CD4-positive, alpha-beta memory T cell (primary cell): ENCODE results near the gene FADS2. TPM values are rescaled to one million over a fixed set of nuclear protein-coding genes. Genes with fewer than 3 reads are reported as not detected.
"Not testable (repeated sequence)": the region's sequence is repeated elsewhere in the genome, so short reads cannot be mapped to it uniquely, and the experiment has no call there.

ENCODE experiments used
- CTCF ChIA-PET: fragments of 350-600 bp; sonication (Branson Sonifier 250); formaldehyde crosslinking; loops from one replicate; lab custom pipeline; 2021; ENCODE audit warnings: inconsistent platforms; ENCODE audit not compliant: partially characterized antibody; lab: Charles Lee
- POLR2A ChIA-PET: fragments of 350-600 bp; sonication (Branson Sonifier 250); formaldehyde crosslinking; loops from one replicate; lab custom pipeline; 2021; ENCODE audit not compliant: partially characterized antibody; lab: Charles Lee
- DNase-seq, 5 donors: peaks; one replicate each; pipeline versions ENCODE4 v3.0.0 to v3.0.0-alpha.2; 2020 to 2022; ENCODE audit warnings: mixed read lengths in 1 of 5
- H3K27ac ChIP-seq: one replicate; pipeline ENCODE4 v1.7.0; 2013; ENCODE audit warnings: low read depth, low read length
- H3K27me3 ChIP-seq: 2 replicates; pipeline ENCODE4 v1.7.0; 2013; ENCODE audit warnings: mild to moderate bottlenecking, low read length, moderate library complexity; ENCODE audit not compliant: insufficient read depth
- H3K36me3 ChIP-seq: 2 replicates; pipeline ENCODE4 v1.7.0; 2013; ENCODE audit warnings: mild to moderate bottlenecking, low read length, moderate library complexity; ENCODE audit not compliant: insufficient read depth
- H3K4me1 ChIP-seq: 2 replicates; pipeline ENCODE4 v1.7.0; 2013; ENCODE audit warnings: mild to moderate bottlenecking, low read length, moderate library complexity; ENCODE audit not compliant: insufficient read depth
- H3K4me3 ChIP-seq, 2 donors: one replicate each; pipeline ENCODE4 v1.7.0; 2013; ENCODE audit warnings: low read length in 2 of 2, mild to moderate bottlenecking in 1 of 2
- H3K9me3 ChIP-seq, 2 donors: one replicate each; pipeline ENCODE4 v1.7.0; 2013; ENCODE audit warnings: low read length in 2 of 2, control low read depth in 1 of 2; ENCODE audit not compliant: control insufficient read depth in 1 of 2
- H3K27ac Mint-ChIP-seq, 7 donors: one replicate each; pipeline ENCODE4 v1.8.0; 2020 to 2021; ENCODE audit warnings: mixed read lengths in 7 of 7, mild to moderate bottlenecking in 6 of 7, inconsistent platforms in 3 of 7, moderate library complexity in 3 of 7
- H3K27me3 Mint-ChIP-seq, 2 donors: one replicate each; pipeline ENCODE4 v1.8.0; 2020 to 2021; ENCODE audit warnings: mixed read lengths in 2 of 2
- H3K36me3 Mint-ChIP-seq, 2 donors: one replicate each; pipeline ENCODE4 v1.8.0; 2020 to 2021; ENCODE audit warnings: mixed read lengths in 2 of 2, inconsistent platforms in 1 of 2, mild to moderate bottlenecking in 1 of 2
- H3K4me1 Mint-ChIP-seq, 4 donors: one replicate each; pipeline ENCODE4 v1.8.0; 2020 to 2021; ENCODE audit warnings: mixed read lengths in 4 of 4, mild to moderate bottlenecking in 1 of 4
- H3K4me3 Mint-ChIP-seq, 8 donors: one replicate each; pipeline ENCODE4 v1.8.0; 2020 to 2021; ENCODE audit warnings: mixed read lengths in 8 of 8, mild to moderate bottlenecking in 7 of 8, moderate library complexity in 6 of 8, inconsistent platforms in 3 of 8
- H3K9me3 Mint-ChIP-seq, 8 donors: one replicate each; pipeline ENCODE4 v1.8.0; 2020 to 2021; ENCODE audit warnings: mixed read lengths in 8 of 8, mild to moderate bottlenecking in 5 of 8, inconsistent platforms in 3 of 8, moderate library complexity in 1 of 8
- intact Hi-C: fragments of 100-400 bp; cut with micrococcal nuclease; formaldehyde crosslinking; loops from one replicate; pipeline ENCODE4 v1.15.1; 2023
- polyA plus RNA-seq, 2 donors: library from polyadenylated mRNA; unstranded; fragments of 300-500 nt; fragmentation: Illumina TruSeq; gene quantifications; one replicate each; pipeline ENCODE4 v1.2.3, GENCODE V29; 2021
- total RNA-seq, 2 experiments: library from RNA; stranded (reverse); gene quantifications; one replicate each; pipeline ENCODE4 v1.2.3, GENCODE V29; 2021

The FADS2 gene
- total and polyA plus RNA-seq, 4 experiments from 2014 or later = 0.06 to 0.94 (median 0.47) TPM

DNA sequence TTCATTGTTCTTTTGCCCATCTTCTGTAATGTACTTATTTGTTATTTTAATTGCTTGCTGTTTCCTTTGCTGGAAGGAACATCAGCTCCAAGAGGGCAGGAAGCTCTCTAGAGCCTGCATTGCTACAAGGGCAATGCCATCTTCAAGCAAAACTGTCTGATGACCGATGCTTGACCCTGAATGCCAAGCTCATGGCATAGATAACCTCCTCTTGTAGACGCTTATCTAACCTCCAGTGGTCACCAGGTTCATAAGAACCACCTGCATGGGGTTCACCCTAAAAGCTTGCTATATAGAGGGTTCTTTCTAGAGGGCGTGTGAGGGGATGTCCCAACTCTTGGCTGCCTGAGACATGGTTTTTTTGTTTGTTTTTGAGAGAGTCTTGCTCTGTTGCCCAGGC is 46.8 kb downstream of the FADS2 start:
- H3K36me3 ChIP-seq = no peaks in the 10 kb centered on the region
- no peak overlapping the region for H3K27ac Mint-ChIP-seq
- H3K4me1 ChIP-seq = peaks cover 4% of the 10 kb centered on the region
- peaks cover 2 to 6% of the 10 kb centered on the region in 2 donors for H3K27me3 Mint-ChIP-seq
- H3K27me3 ChIP-seq = no peaks in the 10 kb centered on the region
- POLR2A ChIA-PET = no interaction called here
- H3K4me3 ChIP-seq = no peak overlapping the region
- intact Hi-C loops = no loop called here
- H3K9me3 Mint-ChIP-seq = no peaks in the 10 kb centered on the region
- H3K4me1 Mint-ChIP-seq = peaks cover 4 to 7% (median 5%) of the 10 kb centered on the region in 4 donors
- no peaks in the 10 kb centered on the region for H3K36me3 Mint-ChIP-seq
- no peak for DNase-seq
- CTCF ChIA-PET = interaction anchor here (0.7 to 3.7 kb wide), 6 partner anchors 10 to 526 kb away, joined by 3 to 21 read pairs (median 4); no protein-coding TSS in a partner anchor
- no peak overlapping the region for H3K27ac ChIP-seq
- no peaks in the 10 kb centered on the region for H3K9me3 ChIP-seq
- no peak overlapping the region for H3K4me3 Mint-ChIP-seq

DNA sequence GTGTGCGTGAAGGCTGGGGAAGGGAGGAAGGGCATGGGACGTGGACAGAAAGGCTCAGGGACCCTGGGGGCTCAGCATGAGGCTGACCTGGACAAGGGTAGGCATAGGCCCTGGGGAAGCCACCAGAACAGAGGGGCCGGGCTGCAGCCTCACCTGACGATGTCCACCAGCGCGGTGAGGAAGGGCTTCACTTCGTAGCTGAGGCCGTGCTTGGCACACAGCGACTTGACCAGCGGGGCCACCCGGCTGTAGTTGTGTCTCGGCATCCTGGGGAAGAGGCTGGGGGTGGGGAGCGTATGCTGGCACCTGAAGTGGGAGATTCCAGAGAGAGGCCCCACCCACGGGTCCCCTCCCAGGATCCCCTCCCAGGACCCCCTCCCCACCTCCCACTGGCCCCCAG is 47.6 kb downstream of the FADS2 start:
- Mint-ChIP-seq H3K4me1 (peaks cover 4 to 7% (median 5%) of the 10 kb centered on the region in 4 donors), H3K36me3 (no peaks in the 10 kb centered on the region), H3K9me3 (no peaks in the 10 kb centered on the region), H3K4me3 (no peak overlapping the region), H3K27ac (no peak overlapping the region), H3K27me3 (peaks cover under 1 to 6% of the 10 kb centered on the region in 2 donors)
- Histone ChIP-seq H3K36me3 (no peaks in the 10 kb centered on the region), H3K27me3 (no peaks in the 10 kb centered on the region), H3K4me1 (peaks cover 4% of the 10 kb centered on the region), H3K9me3 (no peaks in the 10 kb centered on the region), H3K27ac (no peak overlapping the region), H3K4me3 (no peak overlapping the region)
- intact Hi-C loops = no loop called here
- DNase-seq = no peak
- ChIA-PET CTCF (interaction anchor here (1.1 to 1.3 kb wide), 2 partner anchors 9 to 21 kb away, joined by 3 to 4 read pairs; no protein-coding TSS in a partner anchor), POLR2A (no interaction called here)

DNA sequence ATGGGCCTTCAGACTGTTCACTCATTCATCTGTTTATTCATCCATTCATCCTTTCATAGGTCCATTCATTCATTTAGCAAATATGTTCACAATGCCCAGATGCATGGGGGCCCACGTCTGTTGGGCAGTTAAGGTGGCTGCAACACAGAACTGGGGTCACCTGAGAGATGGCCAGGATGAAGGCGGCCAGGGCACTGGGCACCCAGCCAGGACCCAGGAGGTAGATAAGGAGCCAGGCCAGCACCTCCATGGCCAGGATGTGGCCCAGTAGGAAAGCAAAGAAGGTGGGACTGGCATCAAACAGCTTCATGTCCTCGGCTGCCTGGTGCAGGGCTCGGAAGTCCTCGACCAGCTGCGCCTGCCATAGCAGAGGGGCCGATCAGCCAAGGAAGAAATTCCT is 51.1 kb downstream of the FADS2 start:
- no peaks in the 10 kb centered on the region for H3K4me1 Mint-ChIP-seq
- no peaks in the 10 kb centered on the region for H3K27me3 Mint-ChIP-seq
- no peak overlapping the region for H3K4me3 ChIP-seq
- no peaks in the 10 kb centered on the region for H3K36me3 ChIP-seq
- no peaks in the 10 kb centered on the region for H3K4me1 ChIP-seq
- no peak overlapping the region for H3K4me3 Mint-ChIP-seq
- no peaks in the 10 kb centered on the region for H3K9me3 Mint-ChIP-seq
- POLR2A ChIA-PET = no interaction called here
- no peak for DNase-seq
- intact Hi-C loops = no loop called here
- no peaks in the 10 kb centered on the region for H3K27me3 ChIP-seq
- no peak overlapping the region for H3K27ac Mint-ChIP-seq
- H3K36me3 Mint-ChIP-seq = no peaks in the 10 kb centered on the region
- H3K9me3 ChIP-seq = no peaks in the 10 kb centered on the region
- CTCF ChIA-PET = interaction anchor here (0.6 to 6.8 kb wide), 3 partner anchors 19 to 229 kb away, joined by 3 to 49 read pairs (median 6); no protein-coding TSS in a partner anchor
- H3K27ac ChIP-seq = no peak overlapping the region

DNA sequence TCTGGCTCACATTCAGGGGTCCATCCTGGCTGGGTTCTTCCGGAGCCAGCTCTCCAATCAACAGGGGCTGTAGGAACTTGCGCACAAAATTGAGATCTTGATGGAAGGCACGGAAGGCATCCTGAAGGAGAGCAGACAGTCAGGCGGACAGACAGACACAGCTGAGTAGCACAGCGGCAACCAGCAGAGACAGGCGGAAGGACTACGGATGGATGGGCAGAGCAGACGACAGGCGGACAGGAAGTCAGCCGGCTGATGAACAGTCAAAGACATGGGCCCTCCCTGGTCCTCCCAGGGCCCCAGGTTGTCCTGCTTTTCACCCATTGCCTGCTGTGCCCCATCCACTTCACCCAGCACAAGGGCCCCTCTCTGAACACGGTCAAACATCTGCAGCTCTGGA is 51.9 kb downstream of the FADS2 start:
- intact Hi-C loops = no loop called here
- POLR2A ChIA-PET = no interaction called here
- DNase-seq = no peak
- Mint-ChIP-seq H3K4me1 (no peaks in the 10 kb centered on the region), H3K9me3 (no peaks in the 10 kb centered on the region), H3K27me3 (no peaks in the 10 kb centered on the region), H3K4me3 (no peak overlapping the region), H3K27ac (no peak overlapping the region), H3K36me3 (no peaks in the 10 kb centered on the region)
- no peaks in the 10 kb centered on the region for H3K36me3 ChIP-seq
- no peak overlapping the region for H3K4me3 ChIP-seq
- no peak overlapping the region for H3K27ac ChIP-seq
- H3K9me3 ChIP-seq = no peaks in the 10 kb centered on the region
- no peaks in the 10 kb centered on the region for H3K27me3 ChIP-seq
- CTCF ChIA-PET = interaction anchor here (1.3 to 6.8 kb wide), 3 partner anchors 9 to 202 kb away, joined by 3 to 49 read pairs (median 6); no protein-coding TSS in a partner anchor
- no peaks in the 10 kb centered on the region for H3K4me1 ChIP-seq

DNA sequence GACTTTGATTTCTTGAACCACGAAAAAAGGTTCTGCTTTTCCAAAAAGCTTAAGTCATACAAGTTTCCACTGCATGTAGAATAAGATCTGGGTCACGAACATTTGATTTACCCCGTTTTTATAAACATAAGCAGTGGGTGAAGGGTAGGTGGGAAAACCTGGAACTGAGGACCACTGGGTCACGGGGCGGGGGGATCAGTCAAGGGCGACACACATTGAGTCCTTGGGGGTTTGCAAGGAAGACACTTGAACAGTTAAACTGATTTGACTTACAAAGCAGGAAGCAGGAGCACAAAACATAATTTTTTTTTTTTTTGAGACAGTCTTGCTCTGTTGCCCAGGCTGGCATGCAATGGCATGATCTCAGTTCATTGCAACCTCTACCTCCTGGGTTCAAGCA is 52.4 kb downstream of the FADS2 start:
- no peak overlapping the region for H3K4me3 ChIP-seq
- no peaks in the 10 kb centered on the region for H3K9me3 Mint-ChIP-seq
- no peak for DNase-seq
- no peaks in the 10 kb centered on the region for H3K27me3 ChIP-seq
- no peaks in the 10 kb centered on the region for H3K27me3 Mint-ChIP-seq
- H3K36me3 ChIP-seq = no peaks in the 10 kb centered on the region
- H3K9me3 ChIP-seq = no peaks in the 10 kb centered on the region
- no peaks in the 10 kb centered on the region for H3K4me1 ChIP-seq
- no peaks in the 10 kb centered on the region for H3K36me3 Mint-ChIP-seq
- POLR2A ChIA-PET = no interaction called here
- CTCF ChIA-PET = interaction anchor here (0.8 to 6.8 kb wide), 4 partner anchors 9 to 202 kb away, joined by 3 to 49 read pairs (median 4); no protein-coding TSS in a partner anchor
- H3K4me1 Mint-ChIP-seq = no peaks in the 10 kb centered on the region
- H3K27ac ChIP-seq = no peak overlapping the region
- no peak overlapping the region for H3K27ac Mint-ChIP-seq
- no peak overlapping the region for H3K4me3 Mint-ChIP-seq
- intact Hi-C loops = no loop called here

DNA sequence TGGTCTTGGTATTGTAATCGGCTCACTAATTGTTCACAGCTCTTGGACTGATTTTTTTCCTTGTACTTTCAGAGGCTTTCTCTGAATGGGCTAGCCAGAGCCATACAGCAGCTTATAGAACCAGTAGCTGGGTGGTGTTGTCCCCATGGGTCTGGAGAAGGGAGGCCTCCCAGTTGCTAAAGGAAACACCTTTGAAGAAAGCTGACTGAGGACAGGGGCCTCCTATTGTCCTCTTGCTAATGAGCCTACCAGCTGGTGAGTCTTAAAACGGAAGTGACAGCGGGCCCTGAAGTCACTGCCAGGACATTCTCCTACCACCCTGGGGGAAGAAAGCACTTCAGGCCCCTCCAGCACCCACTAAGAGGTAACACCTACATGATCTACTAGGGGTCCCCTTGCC is 53.3 kb downstream of the FADS2 start:
- H3K27me3 Mint-ChIP-seq = no peaks in the 10 kb centered on the region
- no peaks in the 10 kb centered on the region for H3K9me3 Mint-ChIP-seq
- H3K4me3 Mint-ChIP-seq = no peak overlapping the region
- Histone ChIP-seq H3K4me3 (no peak overlapping the region), H3K4me1 (no peaks in the 10 kb centered on the region), H3K9me3 (no peaks in the 10 kb centered on the region), H3K27ac (no peak overlapping the region), H3K27me3 (no peaks in the 10 kb centered on the region), H3K36me3 (no peaks in the 10 kb centered on the region)
- CTCF ChIA-PET = interaction anchor here (0.8 to 6.8 kb wide), 4 partner anchors 10 to 201 kb away, joined by 3 to 49 read pairs (median 3); no protein-coding TSS in a partner anchor
- POLR2A ChIA-PET = interaction anchor here (1.1 kb wide), 1 partner anchor 86 kb away, joined by 3 read pairs; the partner anchor contains the start of gene FTH1
- H3K36me3 Mint-ChIP-seq = no peaks in the 10 kb centered on the region
- H3K4me1 Mint-ChIP-seq = no peaks in the 10 kb centered on the region
- no peak overlapping the region for H3K27ac Mint-ChIP-seq
- intact Hi-C loops = no loop called here
- DNase-seq = no peak

DNA sequence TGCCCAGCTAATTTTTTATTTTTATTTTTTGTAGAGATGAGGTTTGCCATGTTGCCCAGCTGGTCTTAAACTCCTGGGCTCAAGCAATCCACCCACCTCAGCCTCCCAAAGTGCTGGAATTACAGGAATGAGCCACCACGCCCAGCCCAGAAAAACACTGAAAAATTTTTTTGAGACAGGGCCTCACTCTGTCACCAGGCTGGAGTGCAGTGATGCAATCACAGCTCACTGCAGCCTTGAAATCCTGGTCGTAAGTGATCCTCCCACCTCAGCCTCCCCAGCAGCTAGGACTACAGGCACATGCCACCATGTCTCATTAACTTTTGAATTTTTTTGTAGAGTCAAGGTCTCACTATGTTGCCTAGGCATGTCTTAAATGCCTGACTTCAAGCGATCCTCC is 54.2 kb downstream of the FADS2 start:
- H3K4me3 ChIP-seq, POLR2A ChIA-PET, H3K27ac ChIP-seq, DNase-seq, H3K4me1 Mint-ChIP-seq, H3K36me3 Mint-ChIP-seq, H3K4me1 ChIP-seq, H3K36me3 ChIP-seq, intact Hi-C loops, H3K9me3 ChIP-seq, H3K27ac Mint-ChIP-seq, H3K27me3 ChIP-seq, H3K4me3 Mint-ChIP-seq, H3K27me3 Mint-ChIP-seq, H3K9me3 Mint-ChIP-seq: not testable (repeated sequence)
- CTCF ChIA-PET = interaction anchor here (6.8 kb wide), 1 partner anchor 15 kb away, joined by 49 read pairs; no protein-coding TSS in a partner anchor
